GM21737 (cell line): Measurements from ENCODE around the gene VWA7.
"Not testable (repeated sequence)": the region's sequence is repeated elsewhere in the genome, so short reads cannot be mapped to it uniquely, and the experiment has no call there.

Source experiments
- ATAC-seq: cut with Tn5 transposase; IDR thresholded peaks from one replicate; pipeline ENCODE4 v1.9.1; 2021; ENCODE audit warnings: mild to moderate bottlenecking, moderate library complexity; ENCODE audit not compliant: unreplicated experiment

VWA7 gene

DNA sequence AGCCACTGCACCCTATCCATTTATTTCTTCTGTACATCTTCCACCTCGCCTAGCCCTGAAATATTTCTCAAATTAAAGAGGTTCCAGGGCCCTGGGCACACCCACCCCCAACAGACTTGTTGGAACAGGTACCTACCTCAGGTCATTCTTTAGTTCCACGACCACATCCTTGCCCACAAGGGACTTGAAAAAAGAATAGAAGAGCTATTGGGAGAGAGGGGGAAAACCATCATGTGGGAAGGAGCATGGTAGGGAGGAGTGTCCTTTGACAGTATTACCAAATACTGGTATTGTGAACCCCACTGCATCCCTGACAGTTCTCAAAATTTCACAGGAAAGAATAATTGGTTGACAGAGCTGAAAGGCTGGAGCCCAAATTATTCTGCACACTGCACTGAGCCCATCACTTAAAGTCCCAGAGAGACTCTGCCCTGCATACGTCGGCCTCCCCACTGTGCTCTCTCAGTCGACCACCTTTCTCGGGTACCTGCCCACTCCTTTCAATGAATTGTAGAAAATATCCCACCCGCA, 28.9 kb upstream of the VWA7 start:
- ATAC-seq: peak; percentile 6

DNA sequence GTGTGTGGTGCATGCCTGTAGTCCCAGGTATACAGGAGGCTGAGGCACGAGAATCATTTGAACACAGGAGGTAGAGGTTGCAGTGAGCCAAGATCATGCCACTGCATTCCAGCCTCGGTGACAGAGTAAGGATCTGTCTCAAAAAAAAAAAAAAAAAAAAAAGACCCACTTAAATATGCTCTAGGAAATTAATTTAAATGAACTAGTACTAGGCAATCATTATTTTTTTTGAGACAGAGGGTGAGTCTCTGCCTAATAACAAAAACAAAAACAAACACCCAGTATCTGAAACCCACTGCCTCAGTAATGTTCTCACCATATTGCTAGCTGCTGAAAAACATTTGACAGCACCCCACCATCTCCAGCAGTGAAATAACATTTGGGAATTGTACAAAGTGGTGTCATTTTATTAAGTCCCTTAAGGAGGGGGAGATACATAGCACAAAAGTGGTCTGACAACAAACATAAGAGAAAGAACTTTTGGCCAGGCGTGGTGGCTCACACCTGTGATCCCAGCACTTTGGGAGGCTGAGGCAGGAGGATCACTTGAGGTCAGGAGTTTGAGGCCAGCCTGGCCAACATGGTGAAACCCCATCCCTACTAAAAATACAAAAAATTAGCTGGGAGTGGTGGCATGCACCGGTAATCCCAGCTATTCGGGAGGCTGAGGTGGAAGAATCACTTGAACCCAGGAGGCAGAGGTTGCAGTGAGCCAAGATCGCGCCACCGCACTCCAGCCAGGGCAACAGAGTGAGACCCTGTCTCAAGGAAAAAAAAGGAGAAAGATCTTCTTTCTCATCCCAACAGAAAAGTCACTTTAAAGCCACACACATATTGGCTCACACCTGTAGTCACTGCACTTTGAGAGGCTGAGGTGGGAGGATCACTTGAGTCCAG, 24.2 kb upstream of the VWA7 start:
- not testable (repeated sequence) for ATAC-seq

DNA sequence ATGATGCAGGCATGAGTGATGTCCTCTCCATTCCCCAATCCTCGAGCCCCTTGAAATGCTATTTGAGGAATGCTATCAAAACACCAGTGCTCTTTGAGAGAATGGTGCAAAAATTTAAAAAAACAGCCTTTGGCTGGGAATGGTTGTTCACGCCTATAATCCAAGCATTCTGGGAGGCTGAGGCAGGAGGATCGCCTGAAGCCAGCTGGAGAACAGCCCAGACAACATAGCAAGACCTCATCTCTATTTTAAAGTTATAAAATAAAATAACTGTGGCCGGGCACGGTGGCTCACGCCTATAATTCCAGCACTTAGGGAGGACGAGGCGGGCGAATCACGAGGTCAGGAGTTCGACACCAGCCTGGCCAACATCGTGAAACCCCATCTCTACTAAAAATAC, 22.7 kb upstream of the VWA7 start:
- no peak for ATAC-seq

DNA sequence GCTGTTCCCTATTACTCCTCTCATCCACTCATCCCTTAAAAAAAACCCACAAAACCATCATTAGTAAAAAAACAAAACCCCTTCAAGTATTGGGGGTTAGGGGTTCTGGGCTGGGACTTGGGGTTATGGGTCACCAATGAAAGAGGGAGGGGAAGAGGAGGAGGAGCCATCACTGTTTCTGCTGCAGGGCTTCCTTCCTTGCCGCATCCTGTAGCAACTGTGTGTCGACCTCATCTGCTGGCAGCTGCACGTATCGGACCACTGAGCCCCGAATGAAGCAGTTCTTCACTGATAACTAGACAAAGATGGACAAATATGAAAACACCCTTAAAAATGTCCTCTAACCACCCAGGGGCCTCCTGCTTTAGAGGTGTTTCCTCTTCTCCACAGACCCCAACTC, 20.5 kb upstream of the VWA7 start:
- ATAC-seq: no peak

DNA sequence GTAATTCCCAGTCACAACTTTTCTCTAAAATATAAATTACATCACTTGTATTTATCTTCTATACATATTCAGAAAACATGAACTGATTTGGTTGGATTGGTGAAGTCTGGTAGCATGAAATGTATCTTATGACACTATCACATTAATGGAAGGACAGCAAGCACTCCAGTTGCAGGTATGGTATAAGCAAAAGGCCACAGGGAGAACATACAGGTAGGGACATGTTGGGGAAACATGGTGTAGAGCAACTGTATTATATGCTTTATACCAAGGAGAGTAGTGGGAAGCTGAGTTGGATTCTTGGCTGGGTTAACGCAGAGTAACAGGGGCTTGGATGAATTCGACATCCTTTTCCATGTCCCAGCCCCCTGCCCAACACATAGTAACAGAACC, 19.9 kb upstream of the VWA7 start:
- no peak for ATAC-seq

DNA sequence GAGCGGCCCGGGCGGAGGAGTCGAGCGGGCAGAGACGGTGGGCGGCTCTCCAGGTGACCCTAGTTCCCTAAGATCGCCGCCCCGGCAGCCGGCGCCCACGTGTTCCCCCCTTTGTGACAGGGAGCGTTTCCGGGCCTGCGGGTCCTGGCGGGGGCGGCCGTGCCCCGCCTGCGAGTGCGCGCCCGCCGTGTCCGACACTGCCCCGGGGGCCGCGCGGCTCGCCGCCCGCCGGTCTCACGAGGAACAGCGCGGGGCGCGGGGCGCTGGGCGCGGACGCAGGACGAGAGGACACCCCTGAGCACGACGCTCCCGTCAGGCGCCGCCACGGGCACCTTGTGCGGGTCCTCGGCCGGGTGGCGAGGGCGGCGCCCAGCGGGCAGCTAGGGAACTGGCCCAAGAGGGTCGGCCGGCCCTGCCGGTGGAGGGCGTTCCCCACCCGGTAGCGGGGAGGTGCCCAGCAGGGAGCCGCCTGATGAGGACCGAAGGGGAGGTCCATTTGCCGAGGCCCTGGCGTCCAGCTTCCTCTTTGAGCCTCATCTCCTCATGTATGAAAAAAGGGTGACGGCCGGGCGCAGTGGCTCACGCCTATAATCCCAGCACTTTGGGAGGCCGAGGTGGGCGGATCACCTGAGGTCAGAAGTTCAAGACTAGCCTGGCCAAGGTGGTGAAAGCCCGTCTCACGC, 18.6 kb upstream of the VWA7 start, which contains the start of gene VARS1:
VARS1 (minus strand) TSS at position 137 of the 683 bp plus-strand sequence. CDS start 535 bp downstream, outside the sequence.
- ATAC-seq: peak; percentile 81

DNA sequence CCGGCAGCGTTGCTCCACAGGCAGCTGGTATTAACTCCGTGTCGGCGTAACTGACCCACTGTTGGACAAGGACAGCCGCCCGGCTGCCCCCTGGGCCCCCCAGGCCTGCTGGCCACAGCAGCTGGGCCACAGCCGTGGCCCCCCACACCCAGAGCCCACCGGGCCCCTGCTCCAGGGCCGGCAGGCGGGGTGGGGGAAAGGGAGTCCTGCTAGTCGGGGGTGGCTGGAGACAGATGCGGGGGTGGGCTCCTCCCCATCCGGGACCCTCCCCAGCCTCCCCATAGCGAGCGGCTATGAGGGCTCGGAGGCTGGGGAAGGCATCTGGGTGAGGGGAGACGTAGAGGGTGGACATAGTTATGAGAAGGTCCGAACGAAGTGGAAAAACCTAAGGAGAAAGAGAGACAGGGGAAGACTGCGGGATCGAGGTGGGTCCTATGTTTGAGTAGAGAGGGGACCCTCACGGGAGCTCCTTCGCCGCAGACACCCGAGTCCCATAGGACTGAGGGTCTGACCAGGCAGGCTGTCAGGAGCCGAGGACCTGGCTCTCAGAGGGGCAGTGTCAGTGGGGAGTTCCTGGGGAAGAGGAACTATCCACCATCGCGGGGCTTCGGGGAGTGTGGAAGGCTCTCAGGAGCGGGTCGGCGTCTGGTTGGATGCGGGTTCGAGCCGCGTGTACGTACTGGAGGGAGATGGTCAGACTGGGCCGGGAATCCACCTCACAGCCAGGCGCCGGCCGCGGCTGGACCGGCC, 17.9 kb upstream of the VWA7 start:
- no peak for ATAC-seq

DNA sequence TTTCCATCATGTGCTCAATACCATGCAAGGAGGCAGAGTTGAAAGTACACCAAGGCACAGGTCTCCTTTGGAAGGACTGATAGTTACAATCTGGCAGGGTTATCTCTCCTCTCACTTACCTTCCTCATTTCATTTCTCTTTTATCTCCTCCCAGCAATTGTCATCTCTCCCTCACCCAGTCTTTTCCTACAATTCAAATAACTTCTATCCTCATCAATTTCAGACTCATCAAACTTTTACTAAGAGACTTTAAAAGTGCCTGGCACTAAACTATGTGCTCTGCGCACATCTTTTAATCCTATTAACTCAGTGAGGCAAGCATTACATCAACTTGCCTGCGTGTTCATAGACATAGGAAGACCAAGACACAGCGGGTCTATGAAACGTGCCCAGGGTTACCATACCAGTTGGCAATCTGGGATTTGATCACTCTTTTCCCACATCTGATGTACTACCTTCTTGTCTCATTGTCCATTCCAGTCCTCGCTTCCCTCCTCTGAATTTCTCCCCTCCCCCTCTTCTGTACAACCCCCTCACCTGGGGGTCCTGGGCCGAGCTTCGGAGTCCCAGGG, 17.3 kb upstream of the VWA7 start:
- no peak for ATAC-seq

DNA sequence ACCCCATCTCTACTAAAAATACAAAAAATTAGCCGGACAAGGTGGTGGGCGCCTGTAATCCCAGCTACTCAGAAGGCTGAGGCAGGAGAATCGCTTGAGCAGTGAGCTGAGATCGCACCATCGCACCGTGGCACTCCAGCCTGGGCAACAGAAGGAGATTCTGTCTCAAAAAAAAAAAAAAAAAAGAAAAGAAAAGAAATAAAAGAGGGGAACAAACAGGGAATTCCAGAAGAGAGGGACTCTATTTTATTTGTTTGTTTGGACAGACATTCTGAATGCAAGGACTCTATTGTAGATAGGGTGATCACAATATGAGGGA, 16.8 kb upstream of the VWA7 start:
- not testable (repeated sequence) for ATAC-seq

DNA sequence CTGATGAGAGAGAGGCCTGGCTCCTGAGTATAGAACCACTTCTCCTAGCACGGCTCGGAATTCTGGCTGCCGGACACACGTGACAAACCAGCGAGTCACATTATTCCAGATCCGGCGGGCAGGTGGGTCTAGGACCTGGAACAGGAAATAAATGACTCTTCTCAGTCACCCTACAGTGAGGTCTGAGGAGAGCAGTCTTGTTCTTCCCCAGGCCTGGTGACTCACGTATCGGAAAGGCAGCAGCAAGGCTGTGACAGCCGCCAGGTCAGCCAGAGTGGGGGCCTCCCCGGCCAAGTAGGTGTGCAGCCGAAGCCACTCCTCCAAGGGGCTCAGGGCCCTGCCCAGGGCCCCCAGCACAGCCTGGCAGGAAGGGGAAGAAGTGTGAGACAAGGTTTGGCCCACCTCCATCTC, 15.6 kb upstream of the VWA7 start:
- no peak for ATAC-seq

DNA sequence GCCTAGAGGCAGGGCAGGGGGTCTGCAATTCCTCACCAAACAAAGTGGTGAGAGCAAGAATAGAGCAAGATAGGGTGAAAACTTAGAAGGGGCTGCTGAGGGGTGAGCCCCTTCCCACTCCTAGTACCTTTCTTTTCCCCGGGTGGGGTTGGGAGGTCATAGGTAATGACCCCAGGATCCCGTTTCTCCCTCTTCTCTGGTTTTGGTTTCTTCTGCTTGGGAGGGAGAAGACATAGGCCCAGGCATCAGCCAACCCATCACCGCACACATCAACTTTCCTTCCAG, 14.9 kb upstream of the VWA7 start:
- ATAC-seq: no peak

DNA sequence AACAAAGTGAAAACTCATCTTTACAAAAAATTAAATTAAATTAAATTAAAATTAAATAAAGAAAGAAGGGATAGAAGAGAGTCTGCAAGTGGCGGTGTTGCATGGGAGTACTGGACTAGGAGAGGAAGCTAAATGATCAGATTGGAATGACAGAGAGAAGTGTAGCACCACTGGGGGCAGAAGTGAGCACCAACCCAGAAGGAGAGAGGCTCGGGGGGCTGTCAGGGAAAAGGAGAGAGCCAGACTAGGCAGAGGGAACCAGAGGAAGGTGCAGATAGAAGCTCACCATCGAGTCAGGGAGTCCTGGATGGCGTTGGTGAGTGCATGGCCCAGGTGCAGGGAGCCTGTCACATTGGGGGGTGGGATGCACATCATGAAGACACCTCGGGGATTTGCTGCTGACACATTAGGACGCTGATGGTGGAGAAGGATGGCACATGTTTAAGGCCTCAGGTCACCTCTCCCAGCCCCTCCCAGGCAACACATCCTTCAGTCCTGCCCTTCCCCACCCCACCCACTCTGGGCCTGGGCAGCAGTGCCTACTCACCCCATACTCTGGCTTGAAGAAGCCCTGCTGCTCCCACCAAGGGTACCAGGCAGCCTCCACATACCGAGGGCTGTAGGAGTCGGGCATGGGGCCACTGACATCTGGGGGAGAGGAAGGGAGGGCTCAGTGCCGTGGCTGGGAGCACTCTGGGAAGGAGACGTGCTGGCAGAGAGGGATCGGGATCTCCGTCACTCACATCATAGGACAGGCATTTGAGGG, 14.4 kb upstream of the VWA7 start:
- ATAC-seq: no peak

DNA sequence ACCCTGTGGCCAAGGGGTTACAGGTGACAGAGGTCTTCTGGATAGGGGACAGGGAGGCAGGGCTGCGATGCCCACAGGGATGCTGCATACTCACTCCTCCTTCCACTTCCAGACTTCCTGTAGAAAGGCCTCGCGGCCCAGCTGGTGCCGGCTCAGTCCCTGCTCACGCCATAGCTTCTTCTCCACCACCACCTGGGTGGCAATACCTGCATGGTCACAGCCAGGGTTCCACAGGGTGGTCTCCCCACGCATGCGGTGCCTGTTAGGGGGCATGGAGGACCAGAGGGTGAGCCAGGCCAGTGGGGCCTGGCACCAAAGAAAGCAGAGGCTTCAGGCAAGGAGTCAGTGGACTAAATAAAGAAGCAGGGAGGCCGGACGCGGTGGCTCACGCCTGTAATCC, 8.3 kb upstream of the VWA7 start:
- ATAC-seq: no peak

DNA sequence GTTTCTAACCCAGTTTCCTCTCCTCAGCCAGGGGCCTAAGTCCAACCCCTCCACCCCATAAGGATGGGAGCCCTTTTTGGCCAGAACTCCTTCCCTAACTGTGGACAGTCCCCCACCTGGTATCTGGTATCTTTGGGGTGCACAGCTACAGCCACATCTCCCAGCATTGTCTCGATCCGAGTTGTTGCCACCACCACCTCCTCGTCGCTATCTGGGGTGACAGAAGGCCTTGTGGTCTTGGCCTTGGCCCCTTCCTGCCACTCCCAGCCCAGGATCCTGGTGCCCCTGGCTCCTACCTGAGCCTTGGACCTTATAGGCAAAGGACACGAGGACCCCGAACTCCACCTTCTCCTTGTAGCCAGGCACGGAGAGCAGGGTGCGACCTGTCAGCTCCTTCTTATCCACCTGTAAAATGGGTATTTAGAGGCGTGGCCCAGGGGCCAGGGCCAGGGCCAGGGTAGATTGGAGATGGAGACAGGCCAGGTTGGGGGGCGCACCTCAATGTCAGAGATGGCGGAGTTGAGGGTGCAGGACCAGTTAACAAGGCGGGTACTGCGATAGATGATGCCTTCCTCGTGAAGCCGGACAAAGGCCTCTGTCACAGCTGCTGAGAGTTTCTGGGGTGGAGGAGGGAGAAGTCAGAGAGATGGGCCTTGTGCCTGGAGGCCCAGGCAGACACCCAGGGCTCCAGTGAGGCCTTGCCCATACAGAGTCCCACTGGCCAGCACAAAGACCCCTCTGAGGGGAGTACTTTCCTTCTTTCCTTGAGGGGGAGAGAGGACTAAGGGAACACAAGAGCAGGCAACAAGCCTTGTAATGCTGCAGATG, 7.2 kb upstream of the VWA7 start:
- ATAC-seq: no peak

DNA sequence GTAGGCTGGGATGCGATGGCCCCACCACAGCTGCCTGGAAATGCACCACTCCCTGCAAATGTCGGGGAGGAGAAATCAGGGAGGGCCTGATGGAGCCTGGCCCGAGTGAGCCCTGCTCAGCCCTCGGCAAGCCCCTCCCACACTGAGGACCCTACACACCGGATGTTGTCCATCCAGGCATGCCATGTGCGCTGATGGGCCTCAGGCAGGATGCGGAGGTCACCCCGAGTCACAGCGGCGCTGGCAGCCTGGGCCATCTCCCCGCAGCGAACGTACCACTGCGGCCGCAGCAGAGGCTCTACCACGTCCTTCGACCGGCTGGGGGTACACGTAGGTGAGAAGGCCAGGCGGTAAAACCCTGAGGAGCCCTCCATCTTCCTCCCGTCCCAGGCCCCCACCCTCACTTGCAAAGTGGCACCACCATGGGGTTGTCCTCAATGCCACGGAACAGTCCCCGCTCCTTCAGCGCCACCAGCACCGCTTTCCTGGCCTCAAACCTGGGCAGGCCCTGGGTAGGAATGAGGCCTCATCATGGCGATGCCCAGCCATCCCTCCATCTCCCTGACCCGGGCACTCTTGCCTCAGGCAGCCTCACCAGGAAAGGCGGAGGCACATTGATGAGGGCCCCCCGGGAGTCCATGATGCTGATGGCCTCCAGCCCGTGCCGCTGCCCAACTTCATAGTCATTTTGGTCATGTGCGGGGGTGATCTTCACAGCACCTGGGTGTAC, 5.2 kb upstream of the VWA7 start:
- ATAC-seq: no peak

DNA sequence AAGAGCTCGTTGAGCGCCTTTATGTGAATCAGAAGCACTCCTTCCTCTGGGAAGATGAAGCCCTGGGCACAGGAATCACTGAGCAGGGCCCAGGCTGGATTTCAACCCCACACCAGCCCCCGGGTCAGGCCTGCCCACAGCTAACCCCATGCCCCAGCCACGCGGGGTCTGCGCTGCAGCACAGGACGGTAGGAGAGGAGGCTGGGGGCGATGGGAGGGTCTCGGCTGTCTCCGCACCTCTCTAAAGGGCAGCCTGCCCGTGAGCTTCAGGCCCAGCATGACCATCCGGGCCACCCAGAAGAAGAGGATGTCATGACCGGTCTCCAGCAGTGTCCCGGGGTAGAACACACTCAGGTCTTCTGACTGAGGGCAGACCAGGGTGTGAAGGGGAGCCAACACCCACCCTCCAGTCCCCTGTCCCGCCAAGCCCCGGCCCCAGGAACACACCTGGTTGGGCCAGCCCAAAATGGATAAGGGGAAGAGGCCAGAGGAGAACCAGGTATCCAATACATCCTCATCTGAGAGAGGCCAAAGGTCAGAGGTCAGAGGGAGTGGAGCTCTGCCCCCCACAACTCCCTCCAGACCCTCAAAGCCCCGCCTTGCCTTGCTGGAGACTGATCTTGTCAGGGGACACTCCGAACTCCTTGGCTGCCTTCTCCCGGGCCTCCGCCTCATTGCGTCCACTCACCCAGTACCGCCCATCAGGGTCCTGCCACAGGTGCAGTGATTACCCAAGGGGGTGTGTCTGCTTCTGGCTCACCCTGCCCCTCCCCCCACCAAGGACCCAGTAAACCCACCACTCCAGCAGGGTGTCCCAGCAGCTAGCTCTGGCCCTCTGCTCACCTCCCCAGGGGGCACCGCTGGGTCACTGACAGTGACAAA, 4.4 kb upstream of the VWA7 start:
- ATAC-seq: no peak

DNA sequence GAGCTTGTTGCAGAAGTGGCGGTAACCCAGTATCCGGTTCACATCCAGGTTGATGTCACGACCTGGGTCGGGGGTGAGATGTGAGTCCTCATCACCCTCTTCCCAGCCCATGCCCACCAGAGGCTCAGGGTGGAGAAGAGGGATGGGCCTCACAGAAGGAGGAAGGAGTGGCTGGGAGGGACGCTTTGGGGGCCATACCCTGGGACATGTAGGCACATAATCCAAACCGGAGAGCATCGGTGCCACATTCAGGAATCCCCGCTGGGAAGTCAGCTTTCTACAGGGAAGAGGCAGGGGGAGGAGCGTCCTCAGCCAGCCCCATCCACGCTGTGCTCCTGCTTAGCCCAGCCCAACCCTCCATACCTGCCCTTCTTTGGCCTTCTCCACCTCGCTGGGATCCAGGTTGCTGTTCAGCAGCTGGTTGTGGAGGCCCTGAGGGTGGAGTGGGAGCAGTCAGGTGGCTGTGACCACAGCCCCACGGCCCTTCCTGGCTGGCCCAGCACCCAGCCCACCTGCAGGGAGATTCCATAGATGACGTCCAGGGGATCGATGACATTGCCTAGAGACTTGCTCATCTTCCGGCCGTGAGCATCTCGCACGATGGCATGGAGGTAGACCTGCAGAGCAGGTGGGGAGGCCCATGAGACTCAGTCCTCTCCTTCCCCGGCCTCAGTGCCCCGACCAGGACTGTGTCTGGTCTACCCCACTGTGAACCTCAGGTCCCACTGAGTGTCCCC, 3.5 kb upstream of the VWA7 start:
- ATAC-seq: no peak
